IPS DF 6.9 (cell line): Measurements from ENCODE around the gene SNAPIN.

Experiments
- DNase-seq: peaks from one replicate; pipeline ENCODE4 v3.0.0-alpha.2; 2013; ENCODE audit warnings: low read depth, low spot score
- H3K27ac ChIP-seq: one replicate; pipeline ENCODE4 v1.5.1; 2013; ENCODE audit warnings: low read length, control low read depth
- H3K27me3 ChIP-seq: 2 replicates; pipeline ENCODE4 v1.6.1; 2013; ENCODE audit warnings: mild to moderate bottlenecking, low read length; ENCODE audit not compliant: control insufficient read depth, insufficient read depth
- H3K36me3 ChIP-seq: 2 replicates; pipeline ENCODE4 v1.6.1; 2013; ENCODE audit warnings: low read length; ENCODE audit not compliant: control insufficient read depth, insufficient read depth
- H3K4me1 ChIP-seq: 2 replicates; pipeline ENCODE4 v1.6.1; 2013; ENCODE audit warnings: low read length; ENCODE audit not compliant: control insufficient read depth, insufficient read depth
- H3K4me3 ChIP-seq: 2 replicates; pipeline ENCODE4 v1.5.1; 2013; ENCODE audit warnings: mild to moderate bottlenecking, low read length
- H3K9me3 ChIP-seq: 2 replicates; pipeline ENCODE4 v1.6.1; 2013; ENCODE audit warnings: low read length, inconsistent platforms; ENCODE audit not compliant: control insufficient read depth, insufficient read depth
- WGBS: extraction: QIAGEN DNeasy Blood & Tissue Kit; methylation state at CpG from one replicate; pipeline ENCODE4 v1.1.7; 2013; ENCODE audit warnings: mixed read lengths, missing lambda C conversion rate; ENCODE audit not compliant: insufficient read length, insufficient coverage; 5-methylcytosine and 5-hydroxymethylcytosine counted together

Gene SNAPIN

GRCh38 chr1:153614189-153614900 is 44.2 kb upstream of the SNAPIN start:
- Histone ChIP-seq H3K27ac (no peak overlapping the region), H3K4me1 (peaks cover 9% of the 10 kb centered on the region), H3K36me3 (0 out of 2 replicates have a peak, but pooled peaks cover 2% of the 10 kb centered on the region), H3K9me3 (no peaks in the 10 kb centered on the region), H3K27me3 (no peaks in the 10 kb centered on the region), H3K4me3 (no peak overlapping the region)
- no peak for DNase-seq
- WGBS, result no CpG with 5 or more reads among the region's 2 CpGs

GRCh38 chr1:153614906-153615305 is 43.6 kb upstream of the SNAPIN start:
- Histone ChIP-seq H3K36me3 (0 out of 2 replicates have a peak, but pooled peaks cover 2% of the 10 kb centered on the region), H3K9me3 (no peaks in the 10 kb centered on the region), H3K4me1 (peaks cover 8% of the 10 kb centered on the region), H3K4me3 (no peak overlapping the region), H3K27ac (no peak overlapping the region), H3K27me3 (no peaks in the 10 kb centered on the region)
- whole genome bisulfite sequencing, result no CpG with 5 or more reads among the region's 7 CpGs
- no peak for DNase-seq

- Histone ChIP-seq H3K4me1 (peaks cover 8% of the 10 kb centered on the region), H3K27ac (no peak overlapping the region), H3K4me3 (no peak overlapping the region), H3K27me3 (no peaks in the 10 kb centered on the region), H3K9me3 (no peaks in the 10 kb centered on the region), H3K36me3 (0 out of 2 replicates have a peak, but pooled peaks cover 2% of the 10 kb centered on the region)
- DNase-seq, result no peak
- WGBS, result no CpG with 5 or more reads among the region's 2 CpGs
These were observed 43.1 kb upstream of the SNAPIN start for GRCh38 chr1:153615406-153615805.

- Histone ChIP-seq H3K9me3 (no peaks in the 10 kb centered on the region), H3K36me3 (0 out of 2 replicates have a peak, but pooled peaks cover 2% of the 10 kb centered on the region), H3K27ac (no peak within 1 kb of the TSS), H3K4me3 (no peak within 1 kb of the TSS), H3K4me1 (peaks cover 8% of the 10 kb centered on the region), H3K27me3 (no peaks in the 10 kb centered on the region)
- no peak for DNase-seq
- WGBS, result no CpG with 5 or more reads among the region's 10 CpGs
These were observed 42.2 kb upstream of the SNAPIN start, which contains the start of gene S100A14 for GRCh38 chr1:153616144-153616916. TSS of gene S100A14 (minus strand) at chr1:153616325. CDS start at chr1:153615858, 467 bp downstream.

- Histone ChIP-seq H3K36me3 (0 out of 2 replicates have a peak, but pooled peaks cover 2% of the 10 kb centered on the region), H3K4me3 (no peak overlapping the region), H3K9me3 (no peaks in the 10 kb centered on the region), H3K4me1 (peaks cover 8% of the 10 kb centered on the region), H3K27me3 (no peaks in the 10 kb centered on the region), H3K27ac (no peak overlapping the region)
- DNase-seq, result no peak
- WGBS, result no CpG with 5 or more reads among the region's 5 CpGs
These were observed 41.6 kb upstream of the SNAPIN start for GRCh38 chr1:153616917-153617311.

GRCh38 chr1:153617663-153618062 is 40.8 kb upstream of the SNAPIN start:
- peak; percentile 57 for DNase-seq
- H3K9me3 ChIP-seq, result no peaks in the 10 kb centered on the region
- H3K4me3 ChIP-seq, result no peak overlapping the region
- no CpG with 5 or more reads among the region's 6 CpGs for WGBS
- H3K36me3 ChIP-seq, result 0 out of 2 replicates have a peak, but pooled peaks cover 2% of the 10 kb centered on the region
- H3K27me3 ChIP-seq, result no peaks in the 10 kb centered on the region
- H3K4me1 ChIP-seq, result peaks cover 4% of the 10 kb centered on the region
- H3K27ac ChIP-seq, result no peak overlapping the region

GRCh38 chr1:153619171-153619570 is 39.3 kb upstream of the SNAPIN start:
- DNase-seq, result no peak
- Histone ChIP-seq H3K27ac (no peak overlapping the region), H3K4me3 (no peak overlapping the region), H3K27me3 (no peaks in the 10 kb centered on the region), H3K4me1 (peaks cover 3% of the 10 kb centered on the region), H3K9me3 (no peaks in the 10 kb centered on the region), H3K36me3 (0 out of 2 replicates have a peak, but pooled peaks cover 2% of the 10 kb centered on the region)
- WGBS, result no CpG with 5 or more reads among the region's 6 CpGs

- no peak for DNase-seq
- H3K27me3 ChIP-seq, result no peaks in the 10 kb centered on the region
- no CpG with 5 or more reads among the region's 7 CpGs for WGBS
- peaks cover 5% of the 10 kb centered on the region; the same call in 1 of the 2 replicates for H3K36me3 ChIP-seq
- no peaks in the 10 kb centered on the region for H3K9me3 ChIP-seq
- no peak overlapping the region for H3K27ac ChIP-seq
- peaks cover 6% of the 10 kb centered on the region for H3K4me1 ChIP-seq
- no peak overlapping the region for H3K4me3 ChIP-seq
These were observed 35.4 kb upstream of the SNAPIN start for GRCh38 chr1:153623101-153623500.

GRCh38 chr1:153624965-153625611 is 33.4 kb upstream of the SNAPIN start:
- Histone ChIP-seq H3K27ac (no peak overlapping the region), H3K4me3 (no peak overlapping the region), H3K9me3 (no peaks in the 10 kb centered on the region), H3K4me1 (peaks cover 6% of the 10 kb centered on the region), H3K36me3 (peaks cover 2% of the 10 kb centered on the region; the same call in 1 of the 2 replicates), H3K27me3 (no peaks in the 10 kb centered on the region)
- no peak for DNase-seq
- WGBS, result no CpG with 5 or more reads among the region's 10 CpGs

GRCh38 chr1:153626477-153626903 is 32.0 kb upstream of the SNAPIN start:
- no peak for DNase-seq
- Histone ChIP-seq H3K36me3 (peaks cover 2% of the 10 kb centered on the region; the same call in 1 of the 2 replicates), H3K4me3 (no peak overlapping the region; the same call in 1 of the 2 replicates), H3K4me1 (peaks cover 6% of the 10 kb centered on the region), H3K27me3 (no peaks in the 10 kb centered on the region), H3K9me3 (no peaks in the 10 kb centered on the region), H3K27ac (no peak overlapping the region)
- no CpG with 5 or more reads among the region's 3 CpGs for WGBS
